Measurements from ENCODE around the gene ZCCHC13.
"Not testable (repeated sequence)": the region's sequence is repeated elsewhere in the genome, so short reads cannot be mapped to it uniquely, and the experiment has no call there.

The ZCCHC13 gene

DNA sequence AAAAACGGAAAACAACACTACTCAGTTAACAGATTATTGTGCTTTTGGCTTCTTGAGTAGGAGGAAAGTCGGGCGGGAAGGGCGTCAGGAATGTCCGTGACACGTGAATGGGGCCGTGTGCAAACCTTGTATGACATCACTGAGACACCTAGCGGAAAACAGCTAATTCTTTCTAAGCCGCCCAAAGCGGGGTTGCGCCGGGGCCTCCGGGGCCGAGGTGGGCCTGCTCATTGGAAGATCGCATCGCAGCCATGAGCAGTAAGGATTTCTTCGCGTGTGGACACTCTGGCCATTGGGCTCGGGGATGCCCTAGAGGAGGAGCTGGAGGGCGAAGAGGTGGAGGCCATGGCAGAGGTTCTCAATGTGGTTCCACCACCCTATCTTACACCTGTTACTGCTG, at the start of gene ZCCHC13:
TSS of gene ZCCHC13 (plus strand) at position 165 of the 400 bp plus-strand sequence. CDS start at position 252, 87 bp downstream.
- Histone ChIP-seq H3K9ac (ENCODE audit: low read depth in 1 of 2, low read length in 2 of 2) (no peak within 1 kb of the TSS), H3K4me1 (ENCODE audit: control insufficient read depth in 1 of 2, insufficient read depth in 2 of 2, low read length in 2 of 2) (no peaks in the 10 kb centered on the region), H3K27ac (ENCODE audit: low read depth, low read length) (no peak within 1 kb of the TSS), H3K36me3 (ENCODE audit: control insufficient read depth in 1 of 2, insufficient read depth in 2 of 2, low read length in 2 of 2) (no peaks in the 10 kb centered on the region), H3K4me3 (ENCODE audit: low read depth in 1 of 2, low read length in 2 of 2) (no peak within 1 kb of the TSS), H3K27me3 (ENCODE audit: control insufficient read depth in 1 of 2, insufficient read depth in 2 of 2, low read length in 2 of 2) (no peaks in the 10 kb centered on the region), H3K9me3 (ENCODE audit: control insufficient read depth in 1 of 2, low read length in 2 of 2) (no peaks in the 10 kb centered on the region)

DNA sequence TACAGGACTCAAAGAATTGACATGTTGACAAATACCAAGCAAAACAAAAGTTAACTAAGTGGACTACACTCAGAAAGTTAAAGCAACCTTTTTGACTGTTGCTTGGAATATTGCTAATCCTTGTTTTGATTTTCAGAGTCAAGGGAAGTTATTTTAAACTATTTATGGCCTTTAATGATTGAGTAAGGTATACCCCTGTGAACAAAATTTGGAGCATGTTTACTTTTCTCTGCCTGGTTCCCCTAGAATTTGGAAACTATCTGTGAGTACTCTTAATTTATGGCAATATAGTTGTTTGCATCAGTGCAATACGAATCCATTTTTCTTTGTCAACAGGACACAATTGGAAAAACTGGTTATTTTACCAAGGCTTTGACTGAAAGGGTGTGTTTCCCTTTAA, 45.9 kb upstream of the ZCCHC13 start:
- H3K27me3 ChIP-seq (ENCODE audit: control insufficient read depth in 1 of 2, insufficient read depth in 2 of 2, low read length in 2 of 2); H3K27ac ChIP-seq (ENCODE audit: low read depth, low read length); H3K9me3 ChIP-seq (ENCODE audit: control insufficient read depth in 1 of 2, low read length in 2 of 2); H3K9ac ChIP-seq (ENCODE audit: low read depth in 1 of 2, low read length in 2 of 2); H3K4me1 ChIP-seq (ENCODE audit: control insufficient read depth in 1 of 2, insufficient read depth in 2 of 2, low read length in 2 of 2); H3K4me3 ChIP-seq (ENCODE audit: low read depth in 1 of 2, low read length in 2 of 2): not testable (repeated sequence)
- peaks cover 0 to 20% of the 10 kb centered on the region in 2 donors for H3K36me3 ChIP-seq (ENCODE audit: control insufficient read depth in 1 of 2, insufficient read depth in 2 of 2, low read length in 2 of 2)

DNA sequence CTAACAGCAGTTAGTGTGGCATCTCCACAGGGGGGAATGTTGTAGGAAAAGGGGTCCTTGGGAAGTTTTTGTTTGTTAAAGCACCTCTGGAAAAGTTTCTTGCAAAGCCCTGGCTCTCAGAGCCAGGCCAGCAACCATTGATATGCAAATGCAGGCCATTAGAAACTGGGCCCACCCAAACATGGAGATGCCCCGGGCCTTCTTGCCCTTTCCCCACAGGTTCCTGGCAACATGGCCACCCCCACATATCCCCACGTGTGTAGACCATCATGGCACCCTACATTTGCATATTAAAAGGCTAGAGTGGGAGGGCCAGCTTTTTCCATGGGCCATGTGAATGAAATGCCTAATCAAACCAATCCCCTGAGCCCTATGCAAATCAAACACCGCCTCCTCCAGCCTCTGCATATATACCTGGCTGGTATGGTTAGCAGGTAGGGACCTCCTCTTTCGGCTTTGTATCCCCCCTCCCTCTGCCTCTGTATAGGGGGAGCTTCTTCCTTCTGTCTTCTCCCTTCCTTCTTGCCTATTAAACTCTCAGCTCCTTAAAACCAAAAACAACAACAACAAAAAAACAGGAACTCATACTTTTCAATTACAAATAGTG, 44.0 kb upstream of the ZCCHC13 start:
- Histone ChIP-seq H3K9ac (ENCODE audit: low read depth in 1 of 2, low read length in 2 of 2) (no peak overlapping the region), H3K36me3 (ENCODE audit: control insufficient read depth in 1 of 2, insufficient read depth in 2 of 2, low read length in 2 of 2) (peaks cover 0 to 16% of the 10 kb centered on the region in 2 donors), H3K27me3 (ENCODE audit: control insufficient read depth in 1 of 2, insufficient read depth in 2 of 2, low read length in 2 of 2) (no peaks in the 10 kb centered on the region), H3K9me3 (ENCODE audit: control insufficient read depth in 1 of 2, low read length in 2 of 2) (no peaks in the 10 kb centered on the region), H3K4me3 (ENCODE audit: low read depth in 1 of 2, low read length in 2 of 2) (no peak overlapping the region), H3K4me1 (ENCODE audit: control insufficient read depth in 1 of 2, insufficient read depth in 2 of 2, low read length in 2 of 2) (no peaks in the 10 kb centered on the region), H3K27ac (ENCODE audit: low read depth, low read length) (no peak overlapping the region)

DNA sequence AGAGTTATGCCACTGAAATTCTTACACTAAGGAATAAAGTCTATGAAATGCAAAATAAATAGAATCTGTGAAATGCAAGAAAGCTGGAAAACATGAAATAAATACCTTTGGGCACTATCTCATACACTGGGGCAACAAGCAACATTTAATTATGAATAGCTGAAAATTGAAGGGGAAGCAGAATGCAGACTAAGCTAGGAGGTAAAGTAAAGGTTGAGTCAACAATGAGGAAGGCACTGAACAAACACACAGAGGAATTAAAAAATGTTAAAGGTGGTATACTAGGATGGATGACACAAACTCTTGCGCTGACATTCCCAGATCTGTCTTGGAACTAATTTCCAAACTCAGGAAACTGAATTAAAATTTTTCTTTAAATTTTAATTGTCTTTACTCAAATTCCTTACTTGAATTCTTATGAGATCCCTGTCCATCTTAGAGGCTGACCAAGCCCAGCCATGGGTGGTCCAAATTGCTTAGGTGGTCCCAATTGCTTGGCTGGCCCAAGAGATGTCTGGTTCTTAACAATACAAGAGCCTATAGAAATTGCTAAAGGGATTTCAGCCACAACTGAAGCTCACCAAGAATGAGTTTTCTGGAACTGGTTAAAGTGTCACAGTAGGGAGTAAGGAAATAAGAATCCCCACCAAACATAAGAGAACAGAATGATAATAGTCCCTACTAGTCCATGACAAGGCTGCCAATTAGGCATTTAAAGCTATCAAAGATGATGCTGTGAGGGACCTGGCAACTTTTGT, 41.3 kb upstream of the ZCCHC13 start:
- Histone ChIP-seq H3K27ac (ENCODE audit: low read depth, low read length) (no peak overlapping the region), H3K4me1 (ENCODE audit: control insufficient read depth in 1 of 2, insufficient read depth in 2 of 2, low read length in 2 of 2) (no peaks in the 10 kb centered on the region), H3K4me3 (ENCODE audit: low read depth in 1 of 2, low read length in 2 of 2) (no peak overlapping the region), H3K9me3 (ENCODE audit: control insufficient read depth in 1 of 2, low read length in 2 of 2) (no peaks in the 10 kb centered on the region), H3K9ac (ENCODE audit: low read depth in 1 of 2, low read length in 2 of 2) (no peak overlapping the region), H3K27me3 (ENCODE audit: control insufficient read depth in 1 of 2, insufficient read depth in 2 of 2, low read length in 2 of 2) (no peaks in the 10 kb centered on the region), H3K36me3 (ENCODE audit: control insufficient read depth in 1 of 2, insufficient read depth in 2 of 2, low read length in 2 of 2) (peaks cover 0 to 20% of the 10 kb centered on the region in 2 donors)

DNA sequence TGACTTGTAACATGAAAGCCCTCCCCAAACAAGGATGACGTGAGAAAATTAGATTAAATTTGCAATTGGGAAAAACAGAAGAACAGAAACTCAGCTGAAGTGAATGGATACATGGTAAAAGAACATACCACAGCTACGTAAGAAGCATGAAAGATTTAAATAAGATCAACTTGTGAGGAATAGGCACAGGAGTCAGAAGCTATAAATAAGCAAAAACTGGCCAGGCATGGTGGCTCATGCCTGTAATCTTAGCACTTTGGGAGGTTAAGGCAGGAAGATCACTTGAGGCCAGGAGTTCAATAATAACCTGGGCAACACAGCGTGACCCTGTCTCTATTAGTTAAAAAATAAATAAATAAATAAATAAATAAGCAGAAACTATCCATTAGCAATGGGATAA, 33.6 kb upstream of the ZCCHC13 start:
- H3K4me1 ChIP-seq (ENCODE audit: control insufficient read depth in 1 of 2, insufficient read depth in 2 of 2, low read length in 2 of 2), result no peaks in the 10 kb centered on the region
- H3K4me3 ChIP-seq (ENCODE audit: low read depth in 1 of 2, low read length in 2 of 2), result no peak overlapping the region
- H3K9me3 ChIP-seq (ENCODE audit: control insufficient read depth in 1 of 2, low read length in 2 of 2), result no peaks in the 10 kb centered on the region
- no peak overlapping the region for H3K9ac ChIP-seq (ENCODE audit: low read depth in 1 of 2, low read length in 2 of 2)
- no peaks in the 10 kb centered on the region for H3K27me3 ChIP-seq (ENCODE audit: control insufficient read depth in 1 of 2, insufficient read depth in 2 of 2, low read length in 2 of 2)
- H3K36me3 ChIP-seq (ENCODE audit: control insufficient read depth in 1 of 2, insufficient read depth in 2 of 2, low read length in 2 of 2), result peaks cover 10 to 21% of the 10 kb centered on the region in 2 donors
- H3K27ac ChIP-seq (ENCODE audit: low read depth, low read length), result no peak overlapping the region

DNA sequence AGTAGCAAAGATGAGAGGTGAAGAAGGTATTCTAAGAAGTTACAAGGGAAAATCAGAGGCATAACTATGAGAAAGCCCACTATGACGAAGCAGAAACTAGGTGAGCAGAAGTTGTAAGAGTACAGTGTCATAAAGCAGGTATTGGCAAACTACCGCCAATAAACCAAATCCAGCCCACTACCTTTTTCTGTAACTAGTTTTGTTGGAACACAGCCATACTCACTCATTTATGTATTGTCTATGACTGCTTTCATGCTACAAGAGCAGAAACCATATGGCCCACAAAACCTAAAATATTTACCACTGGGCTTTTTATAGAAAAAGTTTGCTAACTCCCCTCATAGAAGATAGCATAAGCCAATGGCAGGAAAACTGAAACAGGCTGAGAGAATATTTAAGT, 31.8 kb upstream of the ZCCHC13 start:
- H3K4me1 ChIP-seq (ENCODE audit: control insufficient read depth in 1 of 2, insufficient read depth in 2 of 2, low read length in 2 of 2), result no peaks in the 10 kb centered on the region
- H3K36me3 ChIP-seq (ENCODE audit: control insufficient read depth in 1 of 2, insufficient read depth in 2 of 2, low read length in 2 of 2), result peaks cover 10 to 27% of the 10 kb centered on the region in 2 donors
- no peak overlapping the region for H3K27ac ChIP-seq (ENCODE audit: low read depth, low read length)
- H3K9me3 ChIP-seq (ENCODE audit: control insufficient read depth in 1 of 2, low read length in 2 of 2), result no peaks in the 10 kb centered on the region
- H3K9ac ChIP-seq (ENCODE audit: low read depth in 1 of 2, low read length in 2 of 2), result no peak overlapping the region
- no peaks in the 10 kb centered on the region for H3K27me3 ChIP-seq (ENCODE audit: control insufficient read depth in 1 of 2, insufficient read depth in 2 of 2, low read length in 2 of 2)
- H3K4me3 ChIP-seq (ENCODE audit: low read depth in 1 of 2, low read length in 2 of 2), result no peak overlapping the region

DNA sequence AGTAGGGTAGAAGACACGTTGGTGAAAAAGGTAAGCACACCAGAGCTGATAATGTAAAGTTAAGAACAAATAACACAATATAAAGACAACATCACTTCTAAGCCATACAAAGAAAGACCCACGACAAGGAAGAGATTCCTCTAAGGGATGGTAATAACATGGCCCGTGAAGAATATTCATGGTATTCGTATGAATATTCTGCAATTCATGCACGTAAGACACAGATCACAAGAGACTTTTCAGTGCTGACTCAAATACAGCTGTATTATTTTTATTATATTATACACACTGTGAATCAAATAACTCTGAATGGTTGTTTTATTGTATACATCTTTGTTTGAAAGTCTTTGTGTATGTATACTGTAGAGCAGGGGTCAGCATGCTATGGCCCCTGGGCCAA, 29.5 kb upstream of the ZCCHC13 start:
- no peaks in the 10 kb centered on the region for H3K9me3 ChIP-seq (ENCODE audit: control insufficient read depth in 1 of 2, low read length in 2 of 2)
- H3K4me1 ChIP-seq (ENCODE audit: control insufficient read depth in 1 of 2, insufficient read depth in 2 of 2, low read length in 2 of 2), result no peaks in the 10 kb centered on the region
- H3K4me3 ChIP-seq (ENCODE audit: low read depth in 1 of 2, low read length in 2 of 2), result no peak overlapping the region
- H3K27me3 ChIP-seq (ENCODE audit: control insufficient read depth in 1 of 2, insufficient read depth in 2 of 2, low read length in 2 of 2), result no peaks in the 10 kb centered on the region
- H3K36me3 ChIP-seq (ENCODE audit: control insufficient read depth in 1 of 2, insufficient read depth in 2 of 2, low read length in 2 of 2), result peaks cover 11 to 36% of the 10 kb centered on the region in 2 donors
- H3K9ac ChIP-seq (ENCODE audit: low read depth in 1 of 2, low read length in 2 of 2), result no peak overlapping the region
- no peak overlapping the region for H3K27ac ChIP-seq (ENCODE audit: low read depth, low read length)

DNA sequence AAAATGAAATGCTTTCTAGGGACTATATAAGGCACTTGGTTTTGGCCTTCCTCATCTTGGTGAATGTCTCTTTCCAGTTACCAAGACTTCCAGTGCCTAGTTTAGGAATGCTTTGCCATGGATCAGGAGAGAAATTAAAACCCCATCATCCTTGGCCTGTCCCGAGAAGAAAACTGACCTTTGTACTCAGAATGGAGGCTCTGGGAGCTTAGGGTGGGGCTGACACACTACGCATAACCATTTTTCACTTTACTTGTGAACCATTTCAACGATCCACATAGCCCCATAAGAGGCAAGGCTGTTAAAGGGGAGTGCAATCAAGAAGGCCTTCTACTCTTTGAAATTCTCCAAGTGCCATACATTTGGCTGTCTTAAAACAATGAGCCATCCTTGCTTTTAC, 26.7 kb upstream of the ZCCHC13 start:
- Histone ChIP-seq H3K4me1 (ENCODE audit: control insufficient read depth in 1 of 2, insufficient read depth in 2 of 2, low read length in 2 of 2) (no peaks in the 10 kb centered on the region), H3K27ac (ENCODE audit: low read depth, low read length) (no peak overlapping the region), H3K27me3 (ENCODE audit: control insufficient read depth in 1 of 2, insufficient read depth in 2 of 2, low read length in 2 of 2) (no peaks in the 10 kb centered on the region), H3K9ac (ENCODE audit: low read depth in 1 of 2, low read length in 2 of 2) (no peak overlapping the region), H3K9me3 (ENCODE audit: control insufficient read depth in 1 of 2, low read length in 2 of 2) (no peaks in the 10 kb centered on the region), H3K36me3 (ENCODE audit: control insufficient read depth in 1 of 2, insufficient read depth in 2 of 2, low read length in 2 of 2) (peaks cover 15 to 51% of the 10 kb centered on the region in 2 donors), H3K4me3 (ENCODE audit: low read depth in 1 of 2, low read length in 2 of 2) (no peak overlapping the region)

DNA sequence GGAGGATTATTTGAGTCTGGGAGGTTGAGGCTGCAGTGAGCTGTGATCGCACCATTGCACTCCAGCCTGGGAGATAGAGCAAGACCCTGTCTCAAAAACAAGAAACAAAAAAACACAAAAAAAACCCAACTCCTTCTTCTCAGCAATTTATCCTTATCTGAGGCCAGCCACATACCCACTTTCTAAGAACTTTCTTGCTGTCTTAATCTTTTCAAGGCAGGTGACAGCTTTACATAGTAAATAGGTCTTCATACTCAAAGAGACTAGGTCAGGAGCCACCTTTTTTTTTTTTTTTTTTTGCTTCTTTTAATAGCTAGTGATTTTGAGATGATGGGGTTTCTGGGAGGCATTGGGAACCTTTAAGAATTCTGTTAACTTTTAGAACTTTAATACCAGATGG, 26.1 kb upstream of the ZCCHC13 start:
- H3K36me3 ChIP-seq (ENCODE audit: control insufficient read depth in 1 of 2, insufficient read depth in 2 of 2, low read length in 2 of 2), result peaks cover 15 to 51% of the 10 kb centered on the region in 2 donors
- H3K9me3 ChIP-seq (ENCODE audit: control insufficient read depth in 1 of 2, low read length in 2 of 2), result no peaks in the 10 kb centered on the region

DNA sequence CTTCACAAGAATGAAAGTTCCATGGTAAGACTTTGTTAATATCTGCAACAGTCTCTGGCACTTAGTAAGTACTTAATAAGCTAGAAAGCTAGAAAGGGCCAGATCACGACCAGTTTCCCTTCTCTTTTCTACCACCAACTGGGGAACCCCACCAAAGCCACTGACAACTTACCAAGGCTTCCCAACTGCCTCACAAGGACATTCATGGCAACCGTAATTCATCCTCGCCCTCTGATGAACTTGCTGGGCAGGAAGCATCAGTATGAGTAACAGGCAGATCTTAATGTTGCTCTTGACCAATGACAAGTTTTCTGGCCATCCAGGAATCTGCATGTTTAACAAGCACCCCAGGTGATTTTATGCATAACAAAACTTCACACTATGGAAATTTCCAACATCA, 23.2 kb upstream of the ZCCHC13 start:
- H3K4me3 ChIP-seq (ENCODE audit: low read depth in 1 of 2, low read length in 2 of 2), result no peak overlapping the region
- no peak overlapping the region for H3K9ac ChIP-seq (ENCODE audit: low read depth in 1 of 2, low read length in 2 of 2)
- H3K9me3 ChIP-seq (ENCODE audit: control insufficient read depth in 1 of 2, low read length in 2 of 2), result no peaks in the 10 kb centered on the region
- H3K27ac ChIP-seq (ENCODE audit: low read depth, low read length), result no peak overlapping the region
- no peaks in the 10 kb centered on the region for H3K27me3 ChIP-seq (ENCODE audit: control insufficient read depth in 1 of 2, insufficient read depth in 2 of 2, low read length in 2 of 2)
- H3K36me3 ChIP-seq (ENCODE audit: control insufficient read depth in 1 of 2, insufficient read depth in 2 of 2, low read length in 2 of 2), result peaks cover 9 to 43% of the 10 kb centered on the region in 2 donors
- no peaks in the 10 kb centered on the region for H3K4me1 ChIP-seq (ENCODE audit: control insufficient read depth in 1 of 2, insufficient read depth in 2 of 2, low read length in 2 of 2)

More for the DNA sequence above, 26.1 kb upstream of the ZCCHC13 start:
- Histone ChIP-seq H3K4me3 (ENCODE audit: low read depth in 1 of 2, low read length in 2 of 2) (no peak overlapping the region), H3K9ac (ENCODE audit: low read depth in 1 of 2, low read length in 2 of 2) (no peak overlapping the region), H3K27me3 (ENCODE audit: control insufficient read depth in 1 of 2, insufficient read depth in 2 of 2, low read length in 2 of 2) (no peaks in the 10 kb centered on the region), H3K27ac (ENCODE audit: low read depth, low read length) (no peak overlapping the region), H3K4me1 (ENCODE audit: control insufficient read depth in 1 of 2, insufficient read depth in 2 of 2, low read length in 2 of 2) (no peaks in the 10 kb centered on the region)
